Smooth muscle cell (in vitro differentiated cells): Measurements from ENCODE around the gene KDM6A. TPM values are rescaled to one million over a fixed set of nuclear protein-coding genes. Genes with fewer than 3 reads are reported as not detected.

ENCODE experiments used
- DNase-seq: peaks from one replicate; lab custom pipeline; 2025; ENCODE audit not compliant: unreplicated experiment; lab: John Stamatoyannopoulos, UW
- H2AFZ ChIP-seq: fragments of 200-600 bp; sonication (generic); 2 replicates; pipeline ENCODE4 v1.6.0; 2016; ENCODE audit warnings: antibody characterized with exemption, low read depth, mild to moderate bottlenecking
- H3F3A ChIP-seq: fragments of 200-600 bp; sonication (generic); 2 replicates; pipeline ENCODE4 v1.6.0; 2017; ENCODE audit warnings: antibody characterized with exemption, low read depth
- H3K27ac ChIP-seq: fragments of 200-600 bp; sonication (generic); 2 replicates; pipeline ENCODE4 v1.5.1; 2016; ENCODE audit warnings: low read depth, mild to moderate bottlenecking
- H3K27me3 ChIP-seq: fragments of 200-600 bp; sonication (generic); 2 replicates; pipeline ENCODE4 v1.6.1; 2016; ENCODE audit warnings: low read depth, mild to moderate bottlenecking
- H3K36me3 ChIP-seq: fragments of 200-600 bp; sonication (generic); 2 replicates; pipeline ENCODE4 v1.5.1; 2016; ENCODE audit warnings: low read depth
- H3K4me1 ChIP-seq: fragments of 200-600 bp; sonication (generic); 2 replicates; pipeline ENCODE4 v1.5.1; 2016; ENCODE audit warnings: low read depth
- H3K4me2 ChIP-seq: fragments of 200-600 bp; sonication (generic); 2 replicates; pipeline ENCODE4 v1.6.0; 2016; ENCODE audit warnings: mild to moderate bottlenecking
- H3K4me3 ChIP-seq: fragments of 200-600 bp; sonication (generic); 2 replicates; pipeline ENCODE4 v1.5.1; 2016; ENCODE audit warnings: mild to moderate bottlenecking
- H3K79me2 ChIP-seq: fragments of 200-600 bp; sonication (generic); 2 replicates; pipeline ENCODE4 v1.6.0; 2016; ENCODE audit warnings: low read depth, mild to moderate bottlenecking
- H3K9ac ChIP-seq: fragments of 200-600 bp; sonication (generic); 2 replicates; pipeline ENCODE4 v1.6.0; 2016; ENCODE audit warnings: low read depth
- H3K9me3 ChIP-seq: fragments of 200-600 bp; sonication (generic); replicated peaks from 2 replicates; pipeline ENCODE4 v1.5.1; 2016; ENCODE audit warnings: low read depth
- H4K20me1 ChIP-seq: fragments of 200-600 bp; sonication (generic); 2 replicates; pipeline ENCODE4 v1.6.0; 2016; ENCODE audit warnings: low read depth
- CTCF ChIP-seq: fragments of 200-600 bp; sonication (generic); IDR thresholded peaks from 2 replicates; pipeline ENCODE4 v1.5.1; 2017; ENCODE audit warnings: borderline replicate concordance, mild to moderate bottlenecking, antibody characterized with exemption; ENCODE audit not compliant: insufficient read depth, poor library complexity, severe bottlenecking
- WGBS: methylation state at CpG from one replicate; pipeline ENCODE4 v1.1.7; 2016; ENCODE audit warnings: low lambda C conversion rate; 5-methylcytosine and 5-hydroxymethylcytosine counted together
- polyA plus RNA-seq: library from polyadenylated mRNA; unstranded; fragments of >200 nt; fragmentation: Nextera tagmentation; extraction: Ambion mirVana; gene quantifications from 2 replicates; pipeline ENCODE4 v1.2.1, GENCODE V29; 2016
- total RNA-seq: library from RNA; depleted of rRNA; stranded (reverse); fragments of >200 nt; gene quantifications from 2 replicates; pipeline ENCODE4 v1.2.3, GENCODE V29; 2014

KDM6A gene
- total and polyA plus RNA-seq, 2 experiments from 2014 or later, result 9.6 to 28.1 TPM

GRCh38 chrX:45001048-45001447 is 128.1 kb downstream of the KDM6A start:
- WGBS, result 48% methylated on average over 4 of the region's 4 CpGs
- Histone ChIP-seq H3K79me2 (peaks cover 44% of the 10 kb centered on the region), H3K4me2 (peak overlapping the region; percentile 20), H3K4me1 (no peaks in the 10 kb centered on the region), H3F3A (no peaks in the 10 kb centered on the region), H3K27me3 (no peaks in the 10 kb centered on the region), H2AFZ (no peak overlapping the region), H3K4me3 (no peak overlapping the region), H4K20me1 (peaks cover 25% of the 10 kb centered on the region), H3K36me3 (no peaks in the 10 kb centered on the region), H3K27ac (no peak overlapping the region), H3K9me3 (no peaks in the 10 kb centered on the region), H3K9ac (no peak overlapping the region)
- no peak for DNase-seq
- no peak for TF ChIP-seq CTCF

- Histone ChIP-seq H3K27ac (no peak overlapping the region), H3K4me3 (no peak overlapping the region), H2AFZ (no peak overlapping the region), H3K27me3 (no peaks in the 10 kb centered on the region), H3K4me1 (no peaks in the 10 kb centered on the region), H3K9ac (no peak overlapping the region), H3F3A (no peaks in the 10 kb centered on the region), H3K4me2 (no peak overlapping the region), H3K79me2 (peaks cover 40% of the 10 kb centered on the region), H3K9me3 (no peaks in the 10 kb centered on the region), H3K36me3 (no peaks in the 10 kb centered on the region), H4K20me1 (peaks cover 14% of the 10 kb centered on the region)
- TF ChIP-seq CTCF, result no peak
- 69% methylated on average over 4 of the region's 4 CpGs for WGBS
- no peak for DNase-seq
Measured at GRCh38 chrX:45003085-45003484, 130.1 kb downstream of the KDM6A start.

- TF ChIP-seq CTCF, result no peak
- DNase-seq, result no peak
- no peaks in the 10 kb centered on the region for H3K27me3 ChIP-seq
- no peak overlapping the region for H3K4me3 ChIP-seq
- H3K79me2 ChIP-seq, result peaks cover 47% of the 10 kb centered on the region
- peak overlapping the region; percentile 35 for H3K27ac ChIP-seq
- H3K4me2 ChIP-seq, result no peak overlapping the region
- no peaks in the 10 kb centered on the region for H3K4me1 ChIP-seq
- no peaks in the 10 kb centered on the region for H3K36me3 ChIP-seq
- no peak overlapping the region for H2AFZ ChIP-seq
- no peaks in the 10 kb centered on the region for H3K9me3 ChIP-seq
- H4K20me1 ChIP-seq, result peaks cover 9% of the 10 kb centered on the region
- no peak overlapping the region for H3K9ac ChIP-seq
- WGBS, result 84% methylated on average over 13 of the region's 13 CpGs
- no peaks in the 10 kb centered on the region for H3F3A ChIP-seq
Measured at GRCh38 chrX:45006002-45006800, 133.2 kb downstream of the KDM6A start.

GRCh38 chrX:45007598-45007997 is 134.6 kb downstream of the KDM6A start:
- Histone ChIP-seq H3K79me2 (peaks cover 49% of the 10 kb centered on the region), H3K4me2 (no peak overlapping the region), H3K27me3 (no peaks in the 10 kb centered on the region), H3K4me1 (no peaks in the 10 kb centered on the region), H3K4me3 (no peak overlapping the region), H3K9me3 (no peaks in the 10 kb centered on the region), H3F3A (no peaks in the 10 kb centered on the region), H4K20me1 (peaks cover 13% of the 10 kb centered on the region), H3K36me3 (no peaks in the 10 kb centered on the region), H3K9ac (no peak overlapping the region), H3K27ac (no peak overlapping the region), H2AFZ (no peak overlapping the region)
- TF ChIP-seq CTCF, result no peak
- DNase-seq, result no peak
- WGBS, result 78% methylated on average over 3 of the region's 3 CpGs
